Common myeloid progenitor, CD34-positive (primary cell): ENCODE measurements around the gene CD2AP.
"Not testable (repeated sequence)": the region's sequence is repeated elsewhere in the genome, so short reads cannot be mapped to it uniquely, and the experiment has no call there.

Source experiments
- CTCF ChIA-PET: fragments of 350-600 bp; sonication (Branson Sonifier 250); formaldehyde crosslinking; loops from one replicate; lab custom pipeline; 2021; ENCODE audit warnings: antibody characterized with exemption; lab: Charles Lee
- POLR2A ChIA-PET: fragments of 350-600 bp; sonication (Branson Sonifier 250); formaldehyde crosslinking; loops from one replicate; lab custom pipeline; 2021; ENCODE audit warnings: antibody characterized with exemption; lab: Charles Lee
- DNase-seq, 3 donors: peaks; one replicate each; pipeline versions ENCODE4 v3.0.0 to v3.0.0-alpha.2; 2013
- H3K27ac ChIP-seq, 2 experiments: 1 replicate in 1 of 2; 2 replicates in 1 of 2; pipeline ENCODE4 v1.7.0; 2013; ENCODE audit warnings: inconsistent platforms in 2 of 2, low read length in 2 of 2, mild to moderate bottlenecking in 2 of 2, low read depth in 1 of 2, moderate library complexity in 1 of 2; ENCODE audit not compliant: severe bottlenecking in 2 of 2, insufficient read depth in 1 of 2, poor library complexity in 1 of 2
- H3K27me3 ChIP-seq, 5 experiments: replicated peaks in 2 of 5; 1 replicate in 3 of 5; 2 replicates in 2 of 5; pipeline versions ENCODE4 v1.6.1 to v1.7.0; 2013; ENCODE audit warnings: low read length in 4 of 5, mild to moderate bottlenecking in 2 of 5, moderate library complexity in 2 of 5, inconsistent platforms in 1 of 5; ENCODE audit not compliant: insufficient read depth in 5 of 5, control insufficient read depth in 4 of 5
- H3K36me3 ChIP-seq, 4 experiments: 1 replicate in 2 of 4; 2 replicates in 2 of 4; pipeline versions ENCODE4 v1.6.1 to v1.7.0; 2013; ENCODE audit warnings: low read length in 3 of 4, control low read depth in 1 of 4, mild to moderate bottlenecking in 1 of 4; ENCODE audit not compliant: control insufficient read depth in 4 of 4, insufficient read depth in 4 of 4
- H3K4me1 ChIP-seq, 4 experiments: 1 replicate in 3 of 4; 2 replicates in 1 of 4; pipeline versions ENCODE4 v1.6.1 to v1.7.1; 2013; ENCODE audit warnings: low read length in 3 of 4, mild to moderate bottlenecking in 3 of 4, control low read depth in 1 of 4, inconsistent platforms in 1 of 4, moderate library complexity in 1 of 4; ENCODE audit not compliant: control insufficient read depth in 4 of 4, insufficient read depth in 4 of 4; ENCODE audit errors: control extremely low read depth in 1 of 4
- H3K4me3 ChIP-seq, 7 experiments: 1 replicate in 4 of 7; 2 replicates in 3 of 7; pipeline versions ENCODE4 v1.5.1 to v1.7.0; 2013; ENCODE audit warnings: mild to moderate bottlenecking in 7 of 7, low read length in 6 of 7, moderate library complexity in 6 of 7, inconsistent platforms in 2 of 7, low read depth in 2 of 7, control low read depth in 1 of 7; ENCODE audit not compliant: insufficient read depth in 4 of 7, control insufficient read depth in 1 of 7; ENCODE audit errors: extremely low read depth in 1 of 7
- H3K9me3 ChIP-seq, 5 experiments: 1 replicate in 4 of 5; 2 replicates in 1 of 5; pipeline versions ENCODE4 v1.6.1 to v1.7.1; 2013; ENCODE audit warnings: low read length in 4 of 5, mild to moderate bottlenecking in 2 of 5, inconsistent platforms in 1 of 5, low read depth in 1 of 5, moderate library complexity in 1 of 5; ENCODE audit not compliant: control insufficient read depth in 4 of 5, insufficient read depth in 2 of 5; ENCODE audit errors: control extremely low read depth in 1 of 5
- WGBS: methylation state at CpG from one replicate; pipeline ENCODE4 v1.1.5; 2013; ENCODE audit not compliant: insufficient coverage; 5-methylcytosine and 5-hydroxymethylcytosine counted together

CD2AP gene

DNA sequence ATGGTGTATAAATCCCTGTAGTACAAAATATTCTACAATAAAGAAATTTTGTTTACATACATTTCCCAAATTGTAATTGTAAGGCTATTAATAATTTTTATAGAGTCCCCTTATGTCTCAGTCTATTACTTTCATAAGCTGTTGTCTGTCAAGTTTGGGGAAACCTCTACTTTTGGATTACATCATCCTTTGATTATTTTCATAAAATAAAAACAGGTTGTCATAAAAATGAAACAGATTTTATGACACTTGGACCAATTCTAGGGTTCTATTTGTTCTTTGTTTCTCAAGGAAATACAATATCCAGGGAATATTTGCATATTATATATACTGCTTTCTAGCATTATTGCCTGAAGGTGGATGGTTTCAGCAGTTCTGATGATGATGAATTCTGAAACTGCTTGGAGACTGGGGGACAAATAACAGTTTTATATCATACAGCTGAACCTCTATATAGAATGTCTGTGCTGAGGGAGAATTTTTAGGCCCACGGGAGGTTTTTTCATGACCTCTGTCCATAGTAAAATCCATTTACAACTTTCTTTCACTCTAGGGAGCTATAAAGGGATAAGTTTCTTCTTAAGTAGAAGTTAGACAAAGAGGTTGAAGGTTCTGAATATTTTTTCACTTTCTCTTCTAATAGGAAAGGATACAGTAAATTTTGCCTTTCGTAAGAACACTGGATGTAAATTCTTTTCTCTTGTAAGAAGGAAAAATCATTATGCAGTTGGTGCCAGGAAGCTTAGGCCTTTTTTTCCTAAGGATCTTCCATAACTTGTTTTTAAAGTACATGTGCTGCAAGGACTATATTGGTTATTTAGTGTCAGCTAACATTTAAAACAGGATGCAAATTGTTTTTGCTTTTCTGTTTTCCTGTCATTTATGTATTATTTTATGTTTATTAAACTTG is 58.0 kb downstream of the CD2AP start:
- CTCF ChIA-PET = no interaction called here
- no CpG with 5 or more reads among the region's 2 CpGs for WGBS
- POLR2A ChIA-PET = no interaction called here
- H3K4me1 ChIP-seq = no peaks in the 10 kb centered on the region
- no peak overlapping the region for H3K4me3 ChIP-seq
- H3K36me3 ChIP-seq = peaks cover 9 to 28% (median 10%) of the 10 kb centered on the region in 4 experiments
- no peak for DNase-seq
- H3K27ac ChIP-seq = no peak overlapping the region
- H3K9me3 ChIP-seq = no peaks in the 10 kb centered on the region
- H3K27me3 ChIP-seq = no peaks in the 10 kb centered on the region

GRCh38 chr6:47536816-47537401 is 59.3 kb downstream of the CD2AP start:
- no peak overlapping the region for H3K4me3 ChIP-seq
- peaks cover 6 to 33% (median 10%) of the 10 kb centered on the region in 4 experiments for H3K36me3 ChIP-seq
- no peaks in the 10 kb centered on the region for H3K9me3 ChIP-seq
- ChIA-PET POLR2A (no interaction called here), CTCF (no interaction called here)
- no peaks in the 10 kb centered on the region for H3K27me3 ChIP-seq
- WGBS = 100% methylated on average over 3 of the region's 4 CpGs
- DNase-seq = no peak
- no peak overlapping the region for H3K27ac ChIP-seq
- no peaks in the 10 kb centered on the region for H3K4me1 ChIP-seq

DNA sequence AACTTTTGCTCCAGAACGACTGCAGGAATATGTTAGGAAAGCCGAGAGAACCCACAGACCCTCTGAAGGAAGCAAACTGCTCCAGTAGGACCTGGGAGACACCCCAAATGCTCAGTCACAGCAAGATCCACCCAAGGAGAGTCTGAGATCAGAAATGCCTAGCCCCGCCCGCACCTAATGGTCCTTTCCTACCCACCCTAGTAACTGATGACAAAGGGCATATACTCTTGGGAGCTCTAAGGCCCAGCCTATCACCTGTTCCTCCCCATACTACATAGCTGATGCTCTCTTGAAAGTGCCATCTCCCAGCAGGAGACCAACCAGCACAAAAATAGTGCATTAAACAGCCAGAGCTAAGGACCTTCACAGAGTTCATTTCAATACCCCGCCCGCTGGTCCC is 67.6 kb downstream of the CD2AP start:
- Histone ChIP-seq H3K4me3 (no peak overlapping the region), H3K27ac (no peak overlapping the region), H3K27me3 (no peaks in the 10 kb centered on the region), H3K4me1 (no peaks in the 10 kb centered on the region), H3K9me3 (peaks cover 0 to 25% (median 2%) of the 10 kb centered on the region in 5 experiments), H3K36me3 (peaks cover 10 to 56% (median 22%) of the 10 kb centered on the region in 4 experiments)
- POLR2A ChIA-PET = no interaction called here
- WGBS = 93% methylated on average over 4 of the region's 6 CpGs
- DNase-seq = no peak
- CTCF ChIA-PET = no interaction called here

DNA sequence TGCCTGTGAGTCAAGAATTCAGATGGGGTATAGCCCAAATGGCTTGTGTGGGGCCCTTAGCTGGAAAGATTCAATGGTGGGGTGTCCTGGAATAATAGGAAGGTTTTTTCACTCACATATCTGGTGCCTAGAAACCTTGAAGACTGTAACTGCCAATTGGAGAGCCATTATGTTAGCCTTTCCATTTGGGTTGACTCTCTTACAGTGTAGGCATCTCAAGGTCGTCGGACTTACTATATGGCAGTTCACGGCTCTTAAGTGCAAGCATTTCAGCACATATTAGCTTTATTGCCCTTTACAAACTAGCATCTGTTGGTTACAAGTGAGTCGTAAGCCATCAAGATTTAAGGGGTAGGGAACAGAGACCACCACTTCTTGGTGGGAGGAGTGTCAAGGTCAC is 74.1 kb downstream of the CD2AP start:
- H3K36me3 ChIP-seq = peaks cover 0 to 24% (median 7%) of the 10 kb centered on the region in 4 experiments
- peaks cover 0 to 8% (median 2%) of the 10 kb centered on the region in 5 experiments for H3K9me3 ChIP-seq
- H3K27me3 ChIP-seq = no peaks in the 10 kb centered on the region
- CTCF ChIA-PET = no interaction called here
- H3K4me1 ChIP-seq = no peaks in the 10 kb centered on the region
- H3K27ac ChIP-seq = no peak overlapping the region
- no peak overlapping the region for H3K4me3 ChIP-seq
- 96% methylated on average over 4 of the region's 4 CpGs for WGBS
- POLR2A ChIA-PET = no interaction called here
- no peak for DNase-seq

DNA sequence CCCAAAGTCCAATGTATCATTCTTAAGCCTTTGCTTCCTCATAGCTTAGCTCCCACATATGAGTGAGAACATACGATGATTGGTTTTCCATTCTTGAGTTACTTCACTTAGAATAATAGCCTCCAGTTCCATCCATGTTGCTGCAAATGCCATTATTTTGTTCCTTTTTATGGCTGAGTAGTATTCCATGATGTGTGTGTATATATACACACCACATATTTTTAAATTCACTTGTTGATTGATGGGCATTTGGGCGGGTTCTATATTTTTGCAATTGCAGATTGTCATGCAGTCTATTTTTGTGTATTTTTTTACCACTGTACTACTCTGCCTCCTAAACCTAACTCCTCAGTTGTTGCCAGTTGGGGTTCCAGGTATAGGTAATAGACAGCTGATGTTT is 74.7 kb downstream of the CD2AP start:
- Histone ChIP-seq H3K27me3 (no peaks in the 10 kb centered on the region), H3K36me3 (peaks cover 0 to 17% (median 4%) of the 10 kb centered on the region in 4 experiments), H3K4me3 (no peak overlapping the region), H3K9me3 (peaks cover 0 to 1% (median 0%) of the 10 kb centered on the region in 5 experiments), H3K4me1 (no peaks in the 10 kb centered on the region), H3K27ac (no peak overlapping the region)
- ChIA-PET CTCF (interaction anchor here (1.0 to 1.6 kb wide), 2 partner anchors 48 to 137 kb away, joined by 3 to 4 read pairs; no protein-coding TSS in a partner anchor), POLR2A (no interaction called here)
- no peak for DNase-seq
- no CpG with 5 or more reads among the region's 2 CpGs for WGBS

DNA sequence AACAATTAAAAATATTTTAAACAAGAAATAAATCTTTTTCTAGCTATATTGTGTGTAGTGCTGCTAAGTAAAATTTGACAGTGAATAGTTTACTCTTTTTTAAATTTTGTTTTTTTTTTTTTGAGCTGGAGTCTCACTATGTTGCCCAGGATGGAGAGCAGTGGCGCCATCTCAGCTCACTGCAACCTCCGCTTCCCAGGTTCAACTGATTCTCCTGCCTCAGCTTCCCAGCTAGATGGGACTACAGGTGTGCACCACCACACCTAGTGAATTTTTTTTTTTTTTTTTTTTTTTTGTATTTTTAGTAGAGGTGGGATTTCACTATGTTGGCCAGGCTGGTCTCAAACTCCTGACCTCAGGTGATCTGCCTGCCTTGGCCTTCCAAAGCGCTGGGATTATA is 75.7 kb downstream of the CD2AP start:
- H3K27ac ChIP-seq, H3K27me3 ChIP-seq, H3K4me3 ChIP-seq, H3K4me1 ChIP-seq, H3K9me3 ChIP-seq, DNase-seq, POLR2A ChIA-PET: not testable (repeated sequence)
- WGBS = no CpG with 5 or more reads among the region's 3 CpGs
- H3K36me3 ChIP-seq = peaks cover 0 to 13% (median 4%) of the 10 kb centered on the region in 4 experiments
- CTCF ChIA-PET = interaction anchor here (0.7 to 1.6 kb wide), 4 partner anchors 19 to 138 kb away, joined by 3 to 4 read pairs (median 3); no protein-coding TSS in a partner anchor

GRCh38 chr6:47556459-47556858 is 78.9 kb downstream of the CD2AP start:
- CTCF ChIA-PET, POLR2A ChIA-PET: not testable (repeated sequence)

More at GRCh38 chr6:47556459-47556858, 78.9 kb downstream of the CD2AP start:
- H3K36me3 ChIP-seq, H3K27ac ChIP-seq, H3K4me3 ChIP-seq, H3K27me3 ChIP-seq, H3K4me1 ChIP-seq, DNase-seq, H3K9me3 ChIP-seq: not testable (repeated sequence)
- WGBS = 95% methylated on average over 4 of the region's 6 CpGs
